Neural cell (in vitro differentiated cells): ENCODE results near the gene MYEF2.

Experiments used
- EZH2 ChIP-seq: fragments of 200-600, 300-800 bp; shearing (Covaris generic), sonication (generic); IDR thresholded peaks from 2 replicates; pipeline ENCODE4 v1.6.1; 2014; ENCODE audit warnings: antibody characterized with exemption, low read length, borderline replicate concordance, mild to moderate bottlenecking; ENCODE audit not compliant: insufficient read depth, poor library complexity, severe bottlenecking
- POLR2AphosphoS5 ChIP-seq: IDR thresholded peaks from 2 replicates; pipeline ENCODE4 v1.6.1; 2012
- REST ChIP-seq: IDR thresholded peaks from 2 replicates; pipeline ENCODE4 v1.6.1; 2012; ENCODE audit warnings: borderline replicate concordance

GRCh38 chr15:48202068-48202467 is 24.0 kb upstream of the MYEF2 start:
- no peak for TF ChIP-seq EZH2
- no peak for TF ChIP-seq POLR2AphosphoS5
- TF ChIP-seq REST, result no peak
